ENCODE measurements around the gene CLIP1. TPM values are rescaled to one million over a fixed set of nuclear protein-coding genes. Genes with fewer than 3 reads are reported as not detected.

CLIP1 gene
- total and polyA plus RNA-seq, 8 donors: 16.0 to 133 (median 75.9) TPM

DNA sequence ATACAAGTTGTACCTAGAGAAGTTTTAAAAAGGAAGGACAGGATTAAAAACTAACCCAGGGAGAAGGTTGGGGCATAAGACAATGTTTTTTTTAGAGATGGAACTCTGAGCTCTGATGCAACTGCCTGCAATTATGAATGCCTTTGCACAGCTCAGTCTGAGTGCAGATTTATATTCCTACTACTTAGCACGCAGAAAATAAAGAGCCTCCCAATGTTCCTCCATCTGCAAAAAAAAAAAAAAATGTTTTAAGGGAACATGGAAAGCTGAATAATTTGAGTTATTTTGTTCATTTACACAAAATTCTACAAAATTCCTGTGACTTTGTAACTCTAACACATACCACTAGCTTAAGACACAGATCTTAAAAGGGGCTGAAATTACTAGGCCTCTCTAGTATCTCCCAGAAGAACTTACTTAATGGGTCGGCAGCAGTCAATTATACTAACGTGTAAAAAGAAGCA is 15.7 kb downstream of the CLIP1 start:
- no peaks in the 10 kb centered on the region for H3K9me3 ChIP-seq
- WGBS, 5 donors: 58 to 84% (median 74%) methylated on average over 3 of the region's 3 CpGs
- no peak for DNase-seq
- no peaks in the 10 kb centered on the region for H3K27me3 ChIP-seq
- intact Hi-C loops (cut with DNase I; ENCODE audit: low total_unique reads): no loop called here
- peaks cover 11 to 54% (median 36%) of the 10 kb centered on the region in 4 donors for H3K4me1 ChIP-seq
- no peak overlapping the region for H3K4me3 ChIP-seq
- peaks cover 0 to 6% (median 0%) of the 10 kb centered on the region in 4 donors for H3K36me3 ChIP-seq
- H3K27ac ChIP-seq: peak overlapping the region in 4 of 5 donors; percentile 21 to 79 (median 36)
- TF ChIP-seq CTCF (IDR thresholded peaks at IDR 0.05) (no peak), EP300 (IDR thresholded peaks at IDR 0.05) (no peak), POLR2A (IDR thresholded peaks at IDR 0.05) (no peak), POLR2AphosphoS5 (IDR thresholded peaks at IDR 0.05) (no peak)

- Histone ChIP-seq H3K27me3 (no peaks in the 10 kb centered on the region), H3K27ac (peak overlapping the region in 1 of 5 donors; percentile 58), H3K36me3 (peaks cover 0 to 6% (median 0%) of the 10 kb centered on the region in 4 donors), H3K9me3 (no peaks in the 10 kb centered on the region), H3K4me3 (no peak overlapping the region), H3K4me1 (peaks cover 26 to 76% (median 50%) of the 10 kb centered on the region in 4 donors)
- 97 to 98% (median 98%) methylated on average over 12 of the region's 12 CpGs for WGBS, 5 donors
- intact Hi-C loops (cut with DNase I; ENCODE audit: low total_unique reads): no loop called here
- no peak for DNase-seq
- TF ChIP-seq POLR2AphosphoS5 (IDR thresholded peaks at IDR 0.05): no peak
- no peak for TF ChIP-seq CTCF (IDR thresholded peaks at IDR 0.05)
- TF ChIP-seq POLR2A (IDR thresholded peaks at IDR 0.05): no peak
- TF ChIP-seq EP300 (IDR thresholded peaks at IDR 0.05): no peak
Measured at GRCh38 chr12:122403831-122404230, 18.6 kb downstream of the CLIP1 start.

DNA sequence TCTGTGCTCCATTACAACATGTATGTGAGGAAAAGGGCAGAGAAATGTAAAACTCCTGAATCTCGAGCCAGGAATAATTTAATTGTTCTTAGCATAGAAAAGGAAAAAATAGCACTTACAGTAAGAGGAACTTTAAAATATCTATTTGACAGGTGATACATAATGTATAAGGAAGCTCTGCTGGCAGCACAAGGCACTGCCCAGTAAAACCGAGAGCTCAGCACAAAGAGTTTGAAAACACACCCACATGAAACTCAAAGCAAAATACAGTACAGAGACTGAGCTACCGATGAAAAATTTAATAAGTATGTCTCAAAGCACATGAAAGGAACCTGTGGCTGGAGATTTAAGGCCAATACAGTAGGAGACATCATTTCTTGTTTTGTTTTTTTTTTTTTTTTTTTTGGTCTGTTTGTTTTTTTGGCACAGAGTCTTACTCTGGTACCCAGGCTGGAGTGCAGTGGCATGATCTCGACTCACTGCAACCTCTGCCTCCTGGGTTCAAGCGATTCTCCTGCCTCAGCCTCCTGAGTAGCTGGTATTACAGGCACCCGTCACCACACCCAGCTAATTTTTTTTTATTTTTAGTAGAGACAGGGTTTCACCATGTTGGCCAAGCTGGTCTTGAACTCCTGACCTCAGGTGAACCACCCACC is 19.2 kb downstream of the CLIP1 start:
- Histone ChIP-seq H3K9me3 (no peaks in the 10 kb centered on the region), H3K36me3 (peaks cover 0 to 6% (median 0%) of the 10 kb centered on the region in 4 donors), H3K27ac (peak overlapping the region in 1 of 5 donors; percentile 58), H3K27me3 (no peaks in the 10 kb centered on the region), H3K4me3 (no peak overlapping the region), H3K4me1 (peaks cover 26 to 80% (median 51%) of the 10 kb centered on the region in 4 donors)
- 65 to 80% (median 74%) methylated on average over 6 of the region's 6 CpGs for WGBS, 5 donors
- no peak for TF ChIP-seq EP300 (IDR thresholded peaks at IDR 0.05)
- TF ChIP-seq POLR2A (IDR thresholded peaks at IDR 0.05): no peak
- TF ChIP-seq CTCF (IDR thresholded peaks at IDR 0.05): no peak
- TF ChIP-seq POLR2AphosphoS5 (IDR thresholded peaks at IDR 0.05): no peak
- peak in 1 of 2 donors; percentile 28 for DNase-seq
- intact Hi-C loops (cut with DNase I; ENCODE audit: low total_unique reads): no loop called here

- H3K27me3 ChIP-seq: no peaks in the 10 kb centered on the region
- TF ChIP-seq EP300 (IDR thresholded peaks at IDR 0.05) (no peak), POLR2AphosphoS5 (IDR thresholded peaks at IDR 0.05) (no peak), POLR2A (IDR thresholded peaks at IDR 0.05) (no peak), CTCF (IDR thresholded peaks at IDR 0.05) (no peak)
- no peak overlapping the region for H3K4me3 ChIP-seq
- H3K36me3 ChIP-seq: peaks cover 0 to 6% (median 0%) of the 10 kb centered on the region in 4 donors
- no peaks in the 10 kb centered on the region for H3K9me3 ChIP-seq
- no peak for DNase-seq
- 87 to 96% (median 88%) methylated on average over 4 of the region's 4 CpGs for WGBS, 5 donors
- intact Hi-C loops (cut with DNase I; ENCODE audit: low total_unique reads): no loop called here
- peak overlapping the region in 1 of 5 donors; percentile 58 for H3K27ac ChIP-seq
- peaks cover 26 to 78% (median 50%) of the 10 kb centered on the region in 4 donors for H3K4me1 ChIP-seq
Measured at GRCh38 chr12:122402264-122402663, 20.2 kb downstream of the CLIP1 start.
